Esophagus squamous epithelium (tissue), 5 donors: Measurements from ENCODE around the gene PET100. TPM values are rescaled to one million over a fixed set of nuclear protein-coding genes. Genes with fewer than 3 reads are reported as not detected.

ENCODE experiments used
- DNase-seq: peaks from one replicate; lab custom pipeline; 2025; lab: John Stamatoyannopoulos, UW
- H3K27ac ChIP-seq, 4 donors: fragments of 200-600 bp; sonication (generic); one replicate each; pipeline ENCODE4 v1.5.1; 2016 to 2019; ENCODE audit warnings: mild to moderate bottlenecking in 1 of 4
- H3K27me3 ChIP-seq, 4 donors: fragments of 200-600 bp; sonication (generic); 1 replicate in 3 of 4; 2 replicates in 1 of 4; pipeline versions ENCODE4 v1.5.1 to v1.6.0; 2017 to 2021; ENCODE audit warnings: antibody characterized with exemption in 1 of 4
- H3K36me3 ChIP-seq, 3 donors: fragments of 200-600 bp; sonication (generic); one replicate each; pipeline ENCODE4 v1.5.1; 2016 to 2019
- H3K4me1 ChIP-seq, 3 donors: fragments of 200-600 bp; sonication (generic); one replicate each; pipeline ENCODE4 v1.5.1; 2017 to 2019
- H3K4me3 ChIP-seq, 4 donors: fragments of 200-600 bp; sonication (generic); 1 replicate in 3 of 4; 2 replicates in 1 of 4; pipeline ENCODE4 v1.5.1; 2016 to 2019; ENCODE audit warnings: mild to moderate bottlenecking in 2 of 4, moderate library complexity in 1 of 4
- H3K9me3 ChIP-seq, 3 donors: fragments of 200-600 bp; sonication (generic); one replicate each; pipeline ENCODE4 v1.5.1; 2016 to 2019
- POLR2A ChIP-seq, 4 donors: fragments of 450-650 bp; IDR thresholded peaks; one replicate each; pipeline ENCODE4 v1.6.1; 2017; ENCODE audit warnings: antibody characterized with exemption in 4 of 4, mild to moderate bottlenecking in 4 of 4, moderate library complexity in 3 of 4
- WGBS, 2 donors: methylation state at CpG; one replicate each; pipeline ENCODE4 v1.1.5; 2018; 5-methylcytosine and 5-hydroxymethylcytosine counted together
- intact Hi-C: fragments of 100-400 bp; cut with DNase I; formaldehyde crosslinking; loops from one replicate; pipeline ENCODE4 v1.15.0; 2022
- total RNA-seq, 4 donors: library from RNA; depleted of rRNA; stranded (reverse); fragments of >200 nt; gene quantifications; one replicate each; pipeline ENCODE4 v1.1.0, GENCODE V29; 2016
- TF ChIP-seq, protein P1 (sequence below), 6 experiments: fragments of 450-650 bp in 4 of 6; fragments of 200-600 bp in 2 of 6; sonication (generic) in 2 of 6; IDR thresholded peaks; one replicate each; pipeline ENCODE4 v1.5.1; 2016 to 2019; ENCODE audit warnings: antibody characterized with exemption in 6 of 6, mild to moderate bottlenecking in 4 of 6, moderate library complexity in 4 of 6
- donor health status: DM: yes; HTN: yes; CAD: no.

Gene PET100
- total RNA-seq, 4 donors from 2014 or later, result 22.9 to 43.1 (median 25.7) TPM

DNA sequence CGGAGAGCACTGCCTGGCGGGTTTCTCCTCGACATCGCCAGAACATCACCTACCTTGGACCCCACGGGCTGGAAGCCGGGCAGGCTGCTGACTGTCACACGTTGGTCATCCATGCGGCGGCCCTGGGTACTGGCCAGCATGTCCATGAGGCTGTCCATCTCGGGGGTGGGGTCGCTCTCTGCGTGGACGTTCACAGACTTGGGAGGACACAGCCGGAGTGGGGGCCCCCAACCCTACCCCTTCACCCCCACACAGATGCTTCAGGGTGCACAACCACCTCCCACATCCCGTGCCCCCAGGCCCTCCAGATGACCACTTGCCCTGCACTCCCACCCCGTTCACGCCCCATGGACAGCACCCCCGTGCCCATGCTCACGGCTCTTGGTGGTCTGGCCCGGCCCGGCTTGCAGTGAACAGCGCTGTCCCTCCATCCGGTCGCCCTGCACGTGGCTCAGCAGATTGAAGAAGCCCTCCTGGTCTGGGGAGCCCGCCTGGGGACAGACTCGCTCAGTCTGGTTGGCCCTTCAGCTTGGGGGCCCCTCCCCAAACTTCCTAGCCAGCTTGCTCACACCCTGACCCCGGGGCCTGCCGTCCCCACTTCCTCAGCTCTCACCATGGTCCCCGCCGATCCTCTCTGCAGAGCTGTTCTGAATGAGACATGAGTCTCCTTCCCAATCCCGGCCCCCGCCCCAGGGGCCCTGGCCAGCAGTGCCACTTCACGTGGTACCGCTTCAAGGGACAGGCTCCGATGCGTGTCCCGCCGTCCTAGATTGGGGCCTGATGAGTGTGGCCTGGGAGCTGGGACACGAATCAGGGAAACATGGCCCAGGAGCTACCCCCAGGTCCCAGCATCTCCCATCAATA, 3.0 kb downstream of the PET100 start:
- DNase-seq, result no peak
- Histone ChIP-seq H3K4me1 (peaks cover 25 to 58% (median 31%) of the 10 kb centered on the region in 3 donors), H3K27me3 (peaks cover 0 to 23% (median 0%) of the 10 kb centered on the region in 4 donors), H3K27ac (no peak overlapping the region), H3K36me3 (peaks cover 0 to 16% (median 8%) of the 10 kb centered on the region in 3 donors), H3K4me3 (no peak overlapping the region), H3K9me3 (no peaks in the 10 kb centered on the region)
- WGBS, 2 donors, result 90 to 91% methylated on average over 5 to 21 of the region's 40 CpGs
- intact Hi-C loops, result no loop called here
- TF ChIP-seq, protein P1, sequence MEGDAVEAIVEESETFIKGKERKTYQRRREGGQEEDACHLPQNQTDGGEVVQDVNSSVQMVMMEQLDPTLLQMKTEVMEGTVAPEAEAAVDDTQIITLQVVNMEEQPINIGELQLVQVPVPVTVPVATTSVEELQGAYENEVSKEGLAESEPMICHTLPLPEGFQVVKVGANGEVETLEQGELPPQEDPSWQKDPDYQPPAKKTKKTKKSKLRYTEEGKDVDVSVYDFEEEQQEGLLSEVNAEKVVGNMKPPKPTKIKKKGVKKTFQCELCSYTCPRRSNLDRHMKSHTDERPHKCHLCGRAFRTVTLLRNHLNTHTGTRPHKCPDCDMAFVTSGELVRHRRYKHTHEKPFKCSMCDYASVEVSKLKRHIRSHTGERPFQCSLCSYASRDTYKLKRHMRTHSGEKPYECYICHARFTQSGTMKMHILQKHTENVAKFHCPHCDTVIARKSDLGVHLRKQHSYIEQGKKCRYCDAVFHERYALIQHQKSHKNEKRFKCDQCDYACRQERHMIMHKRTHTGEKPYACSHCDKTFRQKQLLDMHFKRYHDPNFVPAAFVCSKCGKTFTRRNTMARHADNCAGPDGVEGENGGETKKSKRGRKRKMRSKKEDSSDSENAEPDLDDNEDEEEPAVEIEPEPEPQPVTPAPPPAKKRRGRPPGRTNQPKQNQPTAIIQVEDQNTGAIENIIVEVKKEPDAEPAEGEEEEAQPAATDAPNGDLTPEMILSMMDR (IDR thresholded peaks at IDR 0.05), result no peak
- TF ChIP-seq POLR2A (IDR thresholded peaks at IDR 0.05), result no peak

DNA sequence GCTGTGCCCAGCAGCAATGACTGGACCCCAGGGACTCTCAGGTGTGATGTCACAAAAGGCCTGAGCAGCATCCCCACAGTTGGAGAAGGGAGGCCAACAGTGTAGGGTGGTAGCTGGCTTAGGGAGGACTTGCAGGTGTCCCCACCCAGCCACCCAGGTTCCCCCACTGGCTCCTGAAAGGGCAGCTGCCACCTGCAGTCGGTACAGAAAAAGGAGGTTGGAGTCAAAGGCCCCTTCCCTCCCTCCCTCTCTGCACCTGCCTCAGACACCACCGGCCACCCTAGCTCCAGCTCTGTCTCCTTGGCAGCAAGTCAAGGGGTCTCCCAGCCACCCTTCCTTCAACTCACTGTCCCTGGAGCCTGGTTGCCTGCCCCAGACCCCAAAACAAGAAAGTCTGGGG, 4.1 kb downstream of the PET100 start, which contains the start of gene PCP2:
Gene PCP2, minus strand, starts transcription at position 22 of the 400 bp plus-strand sequence. CDS start 262 bp downstream, outside the sequence.
- 14% methylated on average over 1 of the region's 2 CpGs; no CpG with 5 or more reads in 1 of the 2 donors for WGBS, 2 donors
- no peaks in the 10 kb centered on the region for H3K9me3 ChIP-seq
- intact Hi-C loops, result no loop called here
- H3K36me3 ChIP-seq, result peaks cover 0 to 16% (median 8%) of the 10 kb centered on the region in 3 donors
- H3K4me3 ChIP-seq, result no peak within 1 kb of the TSS
- peaks cover 0 to 33% (median 0%) of the 10 kb centered on the region in 4 donors for H3K27me3 ChIP-seq
- no peak for DNase-seq
- H3K27ac ChIP-seq, result no peak within 1 kb of the TSS
- H3K4me1 ChIP-seq, result peaks cover 14 to 58% (median 20%) of the 10 kb centered on the region in 3 donors
- TF ChIP-seq, protein P1 (IDR thresholded peaks at IDR 0.05), result no peak
- no peak for TF ChIP-seq POLR2A (IDR thresholded peaks at IDR 0.05)

DNA sequence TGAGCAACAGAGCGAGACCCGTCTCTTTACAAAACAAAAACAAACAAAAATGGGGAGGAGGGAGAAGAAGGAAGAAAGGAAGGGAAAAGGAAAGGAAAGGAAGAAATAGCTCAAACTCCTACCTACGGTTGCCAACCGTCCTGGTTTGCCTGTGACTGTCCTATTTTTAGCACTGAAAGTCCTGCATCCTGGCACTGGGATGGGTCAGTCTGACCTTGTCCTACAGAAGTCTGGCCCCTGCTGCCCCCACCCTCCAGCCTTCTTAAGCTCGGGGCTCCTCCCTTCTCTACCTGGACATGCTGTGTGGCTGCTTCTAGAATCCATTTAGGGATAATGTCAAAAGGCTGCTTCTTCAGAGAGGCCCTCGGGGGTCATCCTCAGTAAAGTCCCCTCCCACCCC, 6.1 kb downstream of the PET100 start:
- no peak overlapping the region for H3K27ac ChIP-seq

DNA sequence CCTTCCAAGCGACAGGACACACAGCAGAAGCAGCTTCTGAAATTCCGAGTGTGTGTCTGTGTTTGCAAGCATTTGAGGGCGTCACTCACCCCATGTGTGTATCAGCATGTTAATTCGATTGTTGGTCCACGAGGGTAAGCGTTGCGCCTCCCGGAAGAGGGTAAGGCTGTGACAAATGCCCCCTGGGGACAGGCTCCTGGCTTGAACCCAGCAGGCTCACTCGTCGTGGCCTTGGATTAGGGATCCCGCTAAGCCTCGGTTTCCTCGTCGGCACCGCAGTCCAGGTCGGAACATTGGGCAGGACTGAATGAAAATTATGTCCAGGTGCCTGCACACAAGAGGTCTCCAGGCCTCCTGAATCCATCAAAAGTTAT, 6.7 kb downstream of the PET100 start:
- WGBS, 2 donors, result 77 to 83% methylated on average over 3 to 4 of the region's 16 CpGs
- Histone ChIP-seq H3K36me3 (peaks cover 0 to 26% (median 8%) of the 10 kb centered on the region in 3 donors), H3K4me1 (peaks cover 0 to 43% (median 1%) of the 10 kb centered on the region in 3 donors), H3K27ac (peak overlapping the region; percentile 87 to 93 (median 90)), H3K27me3 (peaks cover 0 to 42% (median 0%) of the 10 kb centered on the region in 4 donors), H3K4me3 (peak overlapping the region in 3 of 4 donors; percentile 78 to 87 (median 86)), H3K9me3 (no peaks in the 10 kb centered on the region)
- TF ChIP-seq POLR2A (IDR thresholded peaks at IDR 0.05), result no peak
- TF ChIP-seq, protein P1 (IDR thresholded peaks at IDR 0.05), result no peak
- intact Hi-C loops, result no loop called here
- DNase-seq, result no peak

More for the DNA sequence above, 6.1 kb downstream of the PET100 start:
- 41 to 50% methylated on average over 6 of the region's 6 CpGs for WGBS, 2 donors
- intact Hi-C loops, result no loop called here
- DNase-seq, result no peak
- Histone ChIP-seq H3K4me1 (peaks cover 6 to 49% (median 8%) of the 10 kb centered on the region in 3 donors), H3K36me3 (peaks cover 0 to 20% (median 8%) of the 10 kb centered on the region in 3 donors), H3K9me3 (no peaks in the 10 kb centered on the region), H3K27me3 (peaks cover 0 to 42% (median 0%) of the 10 kb centered on the region in 4 donors), H3K4me3 (no peak overlapping the region)
- TF ChIP-seq, protein P1 (IDR thresholded peaks at IDR 0.05), result no peak
- no peak for TF ChIP-seq POLR2A (IDR thresholded peaks at IDR 0.05)
